GM12878 (cell line): ENCODE results near the gene KLK13. TPM values are rescaled to one million over a fixed set of nuclear protein-coding genes. Genes with fewer than 3 reads are reported as not detected.

ENCODE experiments used
- ATAC-seq: fragments of 200-7000 bp; cut with Tn5 transposase; 3 replicates; pipeline ENCODE4 v1.9.1; 2020; ENCODE audit warnings: mild to moderate bottlenecking, moderate library complexity
- BruUV-seq: library from RNA; stranded (reverse); fragments of 400-500 nt; replicated peaks from 2 replicates; lab custom pipeline; 2021; lab: Mats Ljungman, UMichigan
- CTCF ChIA-PET: fragments of 300-600 bp; sonication (Branson Sonifier 250); formaldehyde crosslinking; extraction: SDS; loops from one replicate; lab custom pipeline; 2021; ENCODE audit warnings: inconsistent platforms; lab: Yijun Ruan, JAX
- POLR2A ChIA-PET: fragments of 350-600 bp; formaldehyde crosslinking; extraction: SDS; loops from one replicate; lab custom pipeline; 2021; ENCODE audit warnings: inconsistent platforms; lab: Charles Lee
- RAD21 ChIA-PET: fragments of 300-600 bp; sonication (Branson Sonifier 250); formaldehyde crosslinking; loops from one replicate; lab custom pipeline; 2023; ENCODE audit warnings: antibody characterized with exemption; ENCODE audit not compliant: unreplicated experiment; lab: Charles Lee
- SMC1A ChIA-PET: fragments of 300-600 bp; sonication (Branson Sonifier 250); formaldehyde crosslinking; loops from one replicate; lab custom pipeline; 2023; ENCODE audit not compliant: unreplicated experiment, uncharacterized antibody; lab: Charles Lee
- DNase-seq: peaks from one replicate; pipeline ENCODE4 v3.0.0-alpha.2; 2011; ENCODE audit warnings: low read depth, low spot score
- FAIRE-seq: peaks from 3 replicates; lab custom pipeline; 2011; peaks lifted over from hg19 to GRCh38; lab: Jason Lieb, UNC
- H2AFZ ChIP-seq: 2 replicates; pipeline ENCODE4 v1.6.0; 2011; ENCODE audit warnings: low read depth, low read length, control low read depth; ENCODE audit not compliant: control insufficient read depth
- H3K27ac ChIP-seq: 2 replicates; pipeline ENCODE4 v1.5.1; 2011; ENCODE audit warnings: control low read depth; ENCODE audit not compliant: control insufficient read depth, insufficient read depth
- H3K27me3 ChIP-seq, 2 experiments: replicated peaks in 1 of 2; 2 replicates each; pipeline versions ENCODE4 v1.6.0 to v1.6.1; 2011; ENCODE audit warnings: low read length in 1 of 2; ENCODE audit not compliant: control insufficient read depth in 2 of 2, insufficient read depth in 2 of 2
- H3K36me3 ChIP-seq, 2 experiments: 2 replicates each; pipeline ENCODE4 v1.5.1; 2011; ENCODE audit warnings: low read length in 1 of 2; ENCODE audit not compliant: control insufficient read depth in 2 of 2, insufficient read depth in 2 of 2
- H3K4me1 ChIP-seq: 2 replicates; pipeline ENCODE4 v1.6.1; 2011; ENCODE audit warnings: mild to moderate bottlenecking, low read length, moderate library complexity, mixed read lengths; ENCODE audit not compliant: control insufficient read depth, insufficient read depth
- H3K4me2 ChIP-seq: 2 replicates; pipeline ENCODE4 v1.6.0; 2011; ENCODE audit warnings: control low read depth; ENCODE audit not compliant: control insufficient read depth, insufficient read depth
- H3K4me3 ChIP-seq: fragments of 200-600 bp; sonication (generic); 2 replicates; pipeline ENCODE4 v1.5.1; 2016
- H3K79me2 ChIP-seq: 2 replicates; pipeline ENCODE4 v1.6.0; 2011; ENCODE audit warnings: low read length; ENCODE audit not compliant: control insufficient read depth, insufficient read depth
- H3K9ac ChIP-seq: 2 replicates; pipeline ENCODE4 v1.8.0; 2011; ENCODE audit warnings: low read length, control low read depth, mixed read lengths; ENCODE audit not compliant: control insufficient read depth, insufficient read depth
- H3K9me3 ChIP-seq: replicated peaks from 3 replicates; pipeline ENCODE4 v1.5.1; 2011; ENCODE audit warnings: mild to moderate bottlenecking, low read length; ENCODE audit not compliant: control insufficient read depth, insufficient read depth
- H4K20me1 ChIP-seq: 2 replicates; pipeline ENCODE4 v1.6.0; 2011; ENCODE audit not compliant: control insufficient read depth, insufficient read depth
- CUX1 ChIP-seq: IDR thresholded peaks from 2 replicates; pipeline ENCODE4 v1.6.1; 2012; ENCODE audit warnings: improper control_type of control experiment, low read depth, low read length; ENCODE audit not compliant: insufficient replicate concordance
- E2F4 ChIP-seq: IDR thresholded peaks from 2 replicates; pipeline ENCODE4 v1.6.1; 2012; ENCODE audit warnings: low read depth, low read length, improper control_type of control experiment
- GABPA ChIP-seq: IDR thresholded peaks from 2 replicates; pipeline ENCODE4 v1.6.1; 2014; ENCODE audit warnings: antibody characterized with exemption, low read depth, mild to moderate bottlenecking, inconsistent platforms
- PAX8 ChIP-seq: fragments of 450-650 bp; IDR thresholded peaks from 2 replicates; pipeline ENCODE4 v1.6.1; 2017; ENCODE audit warnings: mild to moderate bottlenecking, moderate library complexity
- RB1 ChIP-seq: fragments of 450-650 bp; formaldehyde crosslinking; IDR thresholded peaks from 2 replicates; pipeline ENCODE4 v1.6.1; 2017; ENCODE audit warnings: mild to moderate bottlenecking, borderline replicate concordance
- RBBP5 ChIP-seq: fragments of 200-600 bp; sonication (generic); conservative IDR thresholded peaks from 2 replicates; pipeline ENCODE4 v1.6.1; 2016
- RCOR1 ChIP-seq: conservative IDR thresholded peaks from 2 replicates; pipeline ENCODE4 v1.6.1; 2012; ENCODE audit warnings: low read depth, low read length, improper control_type of control experiment
- TAF1 ChIP-seq: IDR thresholded peaks from 2 replicates; pipeline ENCODE4 v1.6.1; 2011; ENCODE audit warnings: mild to moderate bottlenecking, low read depth, low read length, borderline replicate concordance
- ZNF217 ChIP-seq: fragments of 450-650 bp; IDR thresholded peaks from 2 replicates; pipeline ENCODE4 v1.6.1; 2017; ENCODE audit warnings: antibody characterized with exemption, mild to moderate bottlenecking
- WGBS: methylation state at CpG from one replicate; pipeline ENCODE4 v1.1.6; 2016; ENCODE audit warnings: low lambda C conversion rate; ENCODE audit not compliant: insufficient replicate concordance, insufficient coverage; ENCODE audit errors: missing lambda C conversion rate; 5-methylcytosine and 5-hydroxymethylcytosine counted together
- in situ Hi-C: fragments of 300-500 bp; cut with MboI; formaldehyde crosslinking; loops from 9 replicates; pipeline ENCODE4 v1.14.3; 2018; ENCODE audit warnings: mixed read lengths
- intact Hi-C: fragments of 100-400 bp; cut with micrococcal nuclease; formaldehyde crosslinking; loops from one replicate; pipeline ENCODE4 v1.14.2; 2022; ENCODE audit not compliant: unreplicated experiment
- polyA plus RNA-seq, 11 experiments: library from polyadenylated mRNA; depleted of rRNA in 4 of 11; unstranded in 6 of 11; stranded (reverse) in 5 of 11; fragments of >200 nt; fragmentation: Nextera tagmentation in 4 of 11; fragmentation: Illumina TruSeq in 1 of 11; extraction: Ambion mirVana in 4 of 11; extraction: Trizol in 1 of 11; gene quantifications; 1 replicate in 1 of 11; 2 replicates in 10 of 11; pipeline versions ENCODE4 v1.2.1 to v1.2.3, GENCODE V29; 2011 to 2016; ENCODE audit warnings: inconsistent platforms in 2 of 11, missing spikeins in 2 of 11, low read depth in 1 of 11
- total RNA-seq, 4 experiments: library from RNA; depleted of rRNA in 3 of 4; stranded (reverse); fragments of >200 nt in 3 of 4; fragmentation: Illumina TruSeq in 1 of 4; extraction: Trizol in 1 of 4; gene quantifications; 2 replicates each; pipeline versions ENCODE4 v1.2.1 to v1.2.3, GENCODE V29; 2013 to 2021

Gene KLK13
- total and polyA plus RNA-seq, 10 of the 15 experiments (the other 5 are each of a cell fraction or from before 2014, with no cell fraction given): not detected

DNA sequence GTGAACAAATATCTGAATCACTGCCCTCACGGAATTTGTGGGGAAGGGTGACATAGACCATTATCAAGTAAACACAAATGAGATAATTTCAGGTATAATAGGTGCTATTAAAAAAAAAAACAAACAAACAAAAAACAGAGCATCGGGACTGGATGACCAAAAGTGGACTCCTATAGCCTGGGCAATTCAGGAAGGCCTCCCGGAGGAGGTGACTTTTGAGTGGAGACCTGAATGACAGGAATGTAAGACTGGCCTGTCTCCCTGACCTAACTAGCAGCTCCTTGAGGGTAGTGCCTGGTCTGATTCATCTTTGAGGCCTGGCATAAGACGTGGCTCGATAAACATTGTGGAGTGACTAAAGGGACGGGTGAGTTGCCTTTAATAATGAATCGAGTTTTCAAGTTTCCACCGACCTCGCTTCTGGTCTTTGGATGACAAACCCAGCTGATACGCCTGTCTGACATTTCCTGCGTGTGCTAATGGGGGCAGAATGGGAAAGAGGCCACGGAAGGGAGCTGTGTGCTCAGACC is 52.2 kb downstream of the KLK13 start:
- DNase-seq (no peak), FAIRE-seq (no peak), ATAC-seq (no peak)
- TF ChIP-seq GABPA (no peak), CUX1 (no peak), E2F4 (no peak), PAX8 (no peak), RBBP5 (no peak), RCOR1 (no peak), TAF1 (no peak), ZNF217 (no peak), RB1 (no peak)
- SMC1A ChIA-PET: no interaction called here
- Histone ChIP-seq H3K27ac (no peak overlapping the region), H3K9ac (no peak overlapping the region), H3K9me3 (no peaks in the 10 kb centered on the region; the same call in 2 of the 3 replicates), H3K27me3 (no peaks in the 10 kb centered on the region; a peak in 1 of 4 replicates), H3K4me2 (no peak overlapping the region), H3K79me2 (no peaks in the 10 kb centered on the region), H4K20me1 (no peaks in the 10 kb centered on the region), H3K36me3 (no peaks in the 10 kb centered on the region), H2AFZ (no peak overlapping the region), H3K4me1 (no peaks in the 10 kb centered on the region), H3K4me3 (no peak overlapping the region)
- BruUV-seq: no TSS peak
- in situ Hi-C loops: no loop called here
- 11% methylated on average over 12 of the region's 12 CpGs for WGBS
- RAD21 ChIA-PET: no interaction called here
- intact Hi-C loops: no loop called here
- CTCF ChIA-PET: no interaction called here
- POLR2A ChIA-PET: no interaction called here
